Measurements from ENCODE around the gene ADGRL1.
"Not testable (repeated sequence)": the region's sequence is repeated elsewhere in the genome, so short reads cannot be mapped to it uniquely, and the experiment has no call there.

Gene ADGRL1

GRCh38 chr19:14205452-14206287 is at the start of gene ADGRL1:
ADGRL1 (minus strand) TSS chr19:14206169; CDS start chr19:14183602, 22,567 bp downstream.
- DNase-seq, result not testable (repeated sequence)

- DNase-seq, result not testable (repeated sequence)
Measured at GRCh38 chr19:14255316-14255715, 49.3 kb upstream of the ADGRL1 start.

- not testable (repeated sequence) for DNase-seq
Measured at GRCh38 chr19:14253822-14254599, 48.0 kb upstream of the ADGRL1 start.

- not testable (repeated sequence) for DNase-seq
Measured at GRCh38 chr19:14252136-14252535, 46.2 kb upstream of the ADGRL1 start.

GRCh38 chr19:14250870-14251269 is 44.9 kb upstream of the ADGRL1 start:
- DNase-seq, result no peak

- DNase-seq, result not testable (repeated sequence)
Measured at GRCh38 chr19:14250315-14250714, 44.3 kb upstream of the ADGRL1 start.

GRCh38 chr19:14249891-14250290 is 43.9 kb upstream of the ADGRL1 start:
- DNase-seq, result not testable (repeated sequence)

GRCh38 chr19:14249012-14249754 is 43.2 kb upstream of the ADGRL1 start:
- DNase-seq, result peak; percentile 43

- peak; percentile 82 for DNase-seq
Measured at GRCh38 chr19:14248578-14249011, 42.6 kb upstream of the ADGRL1 start.

GRCh38 chr19:14247548-14248471 is 41.8 kb upstream of the ADGRL1 start:
- not testable (repeated sequence) for DNase-seq

GRCh38 chr19:14247205-14247547 is 41.2 kb upstream of the ADGRL1 start:
- not testable (repeated sequence) for DNase-seq

- DNase-seq, result not testable (repeated sequence)
Measured at GRCh38 chr19:14244393-14244792, 38.4 kb upstream of the ADGRL1 start.

- DNase-seq, result not testable (repeated sequence)
Measured at GRCh38 chr19:14243718-14244117, 37.7 kb upstream of the ADGRL1 start.

- no peak for DNase-seq
Measured at GRCh38 chr19:14237014-14237941, 31.3 kb upstream of the ADGRL1 start.

- not testable (repeated sequence) for DNase-seq
Measured at GRCh38 chr19:14232945-14233344, 27.0 kb upstream of the ADGRL1 start.

- not testable (repeated sequence) for DNase-seq
Measured at GRCh38 chr19:14228446-14229071, 22.6 kb upstream of the ADGRL1 start.

- not testable (repeated sequence) for DNase-seq
Measured at GRCh38 chr19:14226498-14226897, 20.5 kb upstream of the ADGRL1 start.

GRCh38 chr19:14222886-14223285 is 16.9 kb upstream of the ADGRL1 start:
- DNase-seq, result no peak

- not testable (repeated sequence) for DNase-seq
Measured at GRCh38 chr19:14221345-14221744, 15.4 kb upstream of the ADGRL1 start.

- DNase-seq, result no peak
Measured at GRCh38 chr19:14218620-14219330, 12.8 kb upstream of the ADGRL1 start.
